HG03342 (cell line): ENCODE measurements around the gene FAM76B.

Experiments
- ATAC-seq: cut with Tn5 transposase; IDR thresholded peaks from one replicate; pipeline ENCODE4 v1.9.1; 2021; ENCODE audit warnings: mild to moderate bottlenecking, moderate library complexity; ENCODE audit not compliant: unreplicated experiment

Gene FAM76B

DNA sequence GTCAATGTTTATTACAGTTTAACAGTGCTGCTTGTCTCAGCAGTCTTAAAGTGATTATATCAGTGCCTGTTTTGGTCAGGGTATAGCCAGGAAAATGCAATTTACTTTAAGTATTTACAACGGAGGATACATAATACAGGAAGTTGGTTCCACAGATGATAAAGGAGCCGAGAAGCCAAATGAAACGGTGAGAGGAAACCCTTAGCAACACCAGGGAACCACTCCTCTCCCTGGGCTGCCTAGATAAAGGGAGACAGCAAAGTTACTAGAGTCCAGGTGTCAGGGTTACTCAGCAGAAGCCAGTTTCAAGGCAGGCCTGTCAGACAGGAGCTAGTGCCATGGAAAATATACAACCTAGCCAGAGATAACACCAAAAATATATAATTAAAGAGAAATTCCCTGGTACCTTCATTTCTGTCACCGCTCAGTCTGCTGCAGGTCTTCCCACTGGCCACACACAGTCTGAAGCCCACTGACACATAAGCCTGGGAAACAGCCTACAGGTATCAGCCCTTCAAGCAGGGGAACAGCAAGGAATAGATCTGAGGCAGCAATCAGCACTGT lies 55.5 kb downstream of the FAM76B start:
- ATAC-seq: no peak

DNA sequence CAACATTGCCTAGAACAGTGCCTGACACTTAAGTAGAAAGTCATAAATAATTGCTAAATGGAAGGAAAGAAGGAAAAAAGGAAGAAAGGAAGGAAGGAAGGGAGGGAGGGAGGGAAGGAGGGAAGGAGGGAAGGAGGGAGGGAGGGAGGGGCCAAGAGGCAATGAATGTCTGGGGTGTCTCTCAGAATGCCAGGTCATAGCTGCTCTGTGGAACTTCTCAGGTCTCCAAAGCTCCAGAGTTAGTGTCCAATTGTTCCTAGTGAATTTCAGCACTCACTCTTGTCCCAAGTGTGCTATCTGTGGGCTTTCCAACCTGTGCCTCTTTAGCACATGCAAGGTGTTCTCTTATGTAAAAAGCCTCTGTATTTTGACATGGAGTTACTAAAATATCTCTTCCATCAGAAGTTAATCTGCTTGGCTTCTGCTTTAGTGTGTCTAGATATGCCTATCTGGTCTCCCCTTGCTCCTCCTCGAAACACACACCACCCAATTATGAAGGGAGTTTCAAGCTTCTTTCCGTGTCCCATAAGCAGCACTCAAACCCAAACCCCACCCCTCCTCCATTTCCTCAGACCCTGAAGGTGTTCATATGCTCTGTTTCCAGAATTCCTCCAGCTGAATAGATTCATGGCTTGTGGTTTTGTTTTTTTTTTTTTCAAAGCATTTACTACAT lies 56.5 kb downstream of the FAM76B start:
- no peak for ATAC-seq

- no peak for ATAC-seq
Observed at GRCh38 chr11:95729462-95729861, 60.1 kb downstream of the FAM76B start.

GRCh38 chr11:95728790-95729189 lies 60.8 kb downstream of the FAM76B start:
- ATAC-seq: no peak

DNA sequence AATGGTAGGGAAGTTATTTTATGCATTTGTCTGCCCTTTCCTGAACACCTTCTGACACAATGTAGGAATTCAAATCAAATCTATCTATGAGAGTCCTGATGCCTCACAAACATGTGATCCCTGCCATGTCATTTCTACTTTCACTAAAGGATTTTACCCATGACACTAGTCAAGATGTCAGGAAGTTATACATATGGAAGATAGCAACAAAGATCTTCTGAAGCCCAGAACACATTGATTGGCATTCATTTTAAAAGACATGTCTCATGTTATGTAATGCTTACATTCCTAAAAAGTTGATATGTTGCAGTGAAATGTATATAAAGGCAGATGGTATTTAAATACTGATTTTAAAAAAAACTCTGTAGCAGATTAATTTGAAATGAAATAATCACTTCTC lies 61.5 kb downstream of the FAM76B start:
- ATAC-seq: no peak

- no peak for ATAC-seq
Observed at GRCh38 chr11:95727620-95728019, 62.0 kb downstream of the FAM76B start.

- ATAC-seq: no peak
Observed at GRCh38 chr11:95727111-95727510, 62.5 kb downstream of the FAM76B start.

GRCh38 chr11:95725196-95725595 lies 64.4 kb downstream of the FAM76B start:
- no peak for ATAC-seq

DNA sequence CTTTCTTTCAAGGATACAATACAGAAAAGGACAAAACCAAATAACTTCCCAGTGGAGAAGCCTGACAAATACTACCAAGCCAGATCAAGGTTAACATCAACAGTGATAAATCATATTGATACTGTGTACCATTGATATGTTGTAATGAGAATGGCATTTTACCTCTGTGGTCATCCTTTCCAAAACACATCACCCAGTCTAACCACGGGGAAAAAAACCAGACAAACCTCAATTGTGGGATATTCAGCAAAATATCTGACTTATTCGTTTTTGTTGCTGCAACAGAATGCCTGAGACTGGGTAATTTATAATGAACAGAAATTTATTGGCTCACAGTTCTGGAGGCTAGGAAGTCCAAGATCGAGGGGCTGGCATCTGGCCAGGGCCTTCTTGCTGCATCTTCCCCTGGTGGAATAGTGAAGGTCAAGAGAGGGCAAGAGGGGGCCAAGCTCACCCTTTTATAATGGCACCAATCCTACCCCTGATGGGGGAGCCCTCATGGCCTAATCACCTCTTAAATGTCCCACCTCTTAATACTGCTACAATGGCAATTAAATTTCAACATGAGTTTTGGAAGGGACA lies 66.1 kb downstream of the FAM76B start:
- no peak for ATAC-seq

GRCh38 chr11:95720195-95720594 lies 69.4 kb downstream of the FAM76B start:
- ATAC-seq: no peak
